Esophagus mucosa (tissue), 1 donor: ENCODE results near the gene ASNS. TPM values are rescaled to one million over a fixed set of nuclear protein-coding genes. Genes with fewer than 3 reads are reported as not detected.

Experiments
- ATAC-seq: fragments of 200-7000 bp; cut with Tn5 transposase; one replicate; pipeline ENCODE4 v1.9.1; 2020
- total RNA-seq: library from RNA; stranded (reverse); gene quantifications from one replicate; pipeline ENCODE4 v1.2.4, GENCODE V29; 2023
- donor health status: DM: yes; HTN: yes; CAD: no.

The ASNS gene
- total RNA-seq, 1 donor from 2014 or later: 49.7 TPM

DNA sequence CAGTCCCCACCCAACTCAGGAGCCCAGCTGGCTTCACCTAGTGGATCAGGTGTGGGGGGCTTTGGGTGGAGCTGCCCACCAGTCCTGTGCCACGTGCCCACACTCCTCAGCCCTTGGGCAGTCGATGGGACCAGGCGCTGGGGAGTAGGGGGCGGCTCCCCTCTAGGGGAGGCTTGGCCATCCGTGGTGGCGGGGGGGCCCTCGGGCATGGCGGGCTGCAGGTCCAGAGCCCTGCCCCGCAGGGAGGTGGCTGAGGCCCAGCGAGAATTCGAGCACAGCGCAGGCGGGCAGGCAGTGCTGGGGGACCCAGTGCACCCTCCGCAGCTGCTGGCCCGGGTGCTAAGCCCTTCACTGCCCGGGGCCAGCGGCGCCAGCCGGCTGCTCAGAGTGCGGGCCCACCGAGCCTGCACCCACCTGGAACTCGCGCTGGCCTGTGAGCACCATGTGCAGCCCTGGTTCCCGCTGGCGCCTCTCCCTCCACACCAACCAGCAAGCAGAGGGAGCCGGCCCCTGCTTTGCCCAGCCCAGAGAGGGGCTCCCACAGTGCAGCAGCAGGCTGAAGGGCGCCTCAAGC is 29.3 kb downstream of the ASNS start:
- no peak for ATAC-seq

DNA sequence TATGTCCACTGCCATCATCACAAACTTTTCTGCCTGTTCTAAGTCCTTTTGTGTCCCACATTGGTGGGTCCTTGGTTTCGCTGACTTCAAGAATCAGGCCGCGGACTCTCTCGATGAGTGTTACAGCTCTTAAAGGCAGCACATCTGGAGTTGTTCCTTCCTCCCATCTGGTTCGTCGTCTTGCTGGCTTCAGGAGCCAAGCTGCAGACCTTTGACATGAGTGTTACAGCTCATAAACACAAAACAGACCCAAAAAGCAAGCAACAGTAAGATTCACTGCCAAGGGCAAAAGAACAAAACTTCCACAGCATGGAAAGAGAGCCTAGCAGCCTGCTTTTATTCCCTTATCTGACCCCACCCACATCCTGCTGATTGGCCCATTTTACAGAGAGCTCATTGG is 30.2 kb downstream of the ASNS start:
- no peak for ATAC-seq

DNA sequence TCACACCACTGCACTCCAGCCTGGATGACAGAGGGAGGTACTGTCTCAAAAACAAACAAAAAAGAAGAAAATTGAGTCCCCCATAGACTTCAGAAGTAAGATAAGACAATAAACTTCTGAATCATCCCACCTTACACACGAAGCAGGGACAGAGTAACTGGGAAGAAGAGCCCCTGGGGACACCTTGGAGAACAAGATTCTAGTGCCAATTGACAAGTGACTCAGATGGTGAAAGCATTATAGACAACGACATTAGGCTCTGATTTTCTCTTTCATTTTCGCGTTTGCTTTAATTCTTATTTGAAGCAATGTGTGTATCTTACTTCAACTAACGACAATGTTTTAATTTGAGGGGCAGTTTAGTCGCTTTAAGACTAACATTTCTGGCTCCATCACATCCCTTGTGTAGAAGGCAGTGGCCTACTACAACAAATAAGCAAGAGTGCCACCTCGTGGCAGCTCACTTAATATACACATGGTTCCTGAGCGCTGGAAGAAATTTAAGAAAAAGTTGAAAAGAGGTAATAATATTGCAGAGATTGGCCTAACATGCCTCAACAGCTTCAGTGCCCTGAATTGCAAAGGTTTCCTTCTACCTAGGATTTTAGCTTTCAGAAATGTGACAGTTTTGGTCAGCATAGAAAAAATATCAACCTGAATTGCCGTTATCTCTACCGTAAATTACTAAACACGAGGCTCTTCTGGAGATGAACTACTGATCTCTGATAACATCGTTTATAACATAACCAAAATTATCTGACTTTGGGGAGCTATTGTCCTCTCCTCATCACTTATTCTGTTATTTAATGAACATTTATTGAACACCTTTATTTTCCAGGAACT is 36.7 kb downstream of the ASNS start:
- peak; percentile 64 for ATAC-seq

DNA sequence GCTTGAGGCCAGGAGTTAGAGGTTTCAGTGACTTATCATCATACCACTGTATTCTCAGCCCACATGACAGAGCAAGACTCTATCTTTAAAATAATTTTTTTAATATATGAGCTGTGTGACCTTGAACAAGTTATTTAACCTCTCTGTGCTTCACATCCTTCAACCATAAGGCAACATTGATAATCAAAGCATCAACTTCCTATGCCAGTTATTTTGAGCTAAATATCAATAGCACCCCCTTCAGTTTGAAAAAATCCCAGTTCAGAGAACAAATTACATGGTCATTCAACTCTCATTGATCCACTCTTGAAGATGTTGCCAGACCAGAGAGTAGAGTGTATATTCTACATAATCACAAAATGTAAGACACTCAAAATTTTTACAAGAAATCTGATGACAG is 53.0 kb downstream of the ASNS start:
- no peak for ATAC-seq

DNA sequence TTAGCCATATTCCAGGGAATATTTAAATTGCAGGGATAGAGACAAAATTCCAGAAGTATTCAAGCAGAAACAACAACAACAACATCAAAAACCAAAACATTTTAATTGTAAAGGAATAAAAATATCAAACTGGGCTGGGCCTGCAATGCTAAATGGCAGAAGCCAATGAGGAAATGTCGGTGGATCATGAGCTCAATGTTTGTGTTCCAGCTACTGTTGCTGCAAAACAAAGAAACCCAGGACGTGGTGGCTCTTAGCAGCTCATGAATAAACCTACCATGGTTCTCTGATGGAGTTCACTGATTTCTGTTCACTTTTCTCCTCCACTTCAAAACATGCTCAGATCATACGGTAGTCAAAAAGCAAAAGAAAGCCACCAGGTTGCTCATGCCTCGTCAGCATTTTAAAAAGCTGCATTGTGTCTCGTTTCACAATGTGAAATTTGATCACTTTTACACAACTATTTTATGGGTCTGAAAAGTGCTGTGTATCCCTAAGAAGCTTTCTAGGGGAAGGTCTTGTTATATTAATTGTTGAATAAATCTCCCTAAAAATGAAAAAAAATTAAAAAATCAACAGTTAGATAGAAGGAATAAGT is 54.0 kb downstream of the ASNS start:
- no peak for ATAC-seq

Other genes starting within 250 kb of the ASNS start
- gene TAC1, start 140.3 kb downstream of the ASNS start, total RNA-seq: not detected
- gene OCM2, start 117.8 kb upstream of the ASNS start, total RNA-seq: not detected
- gene LMTK2, start 234.5 kb upstream of the ASNS start, total RNA-seq: 17.5 TPM